GM18526 (cell line): ENCODE data around the gene SLC66A1.

ENCODE experiments used
- POLR2A ChIP-seq: IDR thresholded peaks from 3 replicates; pipeline ENCODE4 v1.6.1; 2011; ENCODE audit not compliant: insufficient read length; ENCODE audit errors: extremely low read depth

The SLC66A1 gene

GRCh38 chr1:19333587-19334354 lies 21.6 kb downstream of the SLC66A1 start:
- TF ChIP-seq POLR2A = no peak

DNA sequence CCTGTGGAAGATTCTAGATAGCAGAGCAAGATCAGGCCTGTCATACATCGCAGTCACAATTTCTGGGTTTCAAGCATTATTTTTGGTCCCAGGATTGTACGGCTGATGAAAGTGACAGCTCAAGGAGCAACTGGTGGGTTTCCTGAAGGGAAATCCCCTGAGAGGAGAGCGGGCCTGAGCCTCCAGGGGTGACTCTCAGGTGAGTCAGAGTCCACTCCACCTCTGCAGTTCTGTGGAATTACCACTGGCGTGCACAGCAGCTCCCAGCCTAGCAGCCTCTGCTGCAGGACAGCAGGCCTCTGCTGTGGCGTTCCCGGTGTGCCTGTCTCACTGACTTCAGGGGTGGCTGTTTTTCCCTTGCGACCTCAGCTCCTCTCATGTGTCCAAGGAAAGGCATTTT lies 24.4 kb downstream of the SLC66A1 start:
- no peak for TF ChIP-seq POLR2A

DNA sequence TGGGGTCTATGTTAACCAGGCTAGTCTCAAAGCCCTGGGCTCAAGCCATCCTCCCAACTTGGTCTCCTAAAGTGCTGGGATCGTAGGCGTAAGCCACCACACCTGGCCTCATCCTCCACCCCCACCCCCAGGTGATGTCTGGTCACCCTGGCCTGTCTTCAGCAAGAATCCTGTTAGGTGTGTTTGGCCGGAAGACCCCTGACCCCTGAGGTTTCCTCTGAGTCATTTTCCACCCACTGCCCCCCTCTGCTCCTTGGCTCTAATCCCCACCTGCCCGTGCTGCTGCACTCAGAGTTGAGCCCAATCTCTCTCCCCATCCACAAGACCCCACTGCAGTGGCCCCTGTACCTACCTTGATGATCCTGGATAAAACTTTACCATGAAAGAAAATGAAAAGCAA lies 25.2 kb downstream of the SLC66A1 start:
- no peak for TF ChIP-seq POLR2A

DNA sequence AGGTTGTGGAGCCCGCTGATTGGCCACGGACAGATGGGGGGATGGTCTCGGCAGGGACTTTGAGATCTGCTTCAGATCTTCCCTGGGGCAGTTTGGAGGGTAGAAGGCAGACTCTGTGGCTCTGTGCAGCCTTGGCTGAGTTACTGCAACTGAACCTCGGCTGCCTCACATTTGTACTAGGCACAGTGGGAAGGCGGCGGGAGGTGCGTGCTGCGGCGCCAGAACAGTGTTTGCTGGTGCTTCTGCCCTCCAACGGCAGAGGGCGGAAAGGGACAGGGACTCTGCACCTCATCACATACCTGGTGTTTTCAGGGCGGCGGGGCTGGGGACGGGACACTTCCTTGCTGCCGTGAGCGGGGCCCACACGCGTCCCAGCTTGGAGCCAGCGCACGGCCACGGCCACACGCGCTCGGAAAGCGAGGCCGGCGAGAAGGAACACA lies 26.2 kb downstream of the SLC66A1 start:
- TF ChIP-seq POLR2A = no peak

DNA sequence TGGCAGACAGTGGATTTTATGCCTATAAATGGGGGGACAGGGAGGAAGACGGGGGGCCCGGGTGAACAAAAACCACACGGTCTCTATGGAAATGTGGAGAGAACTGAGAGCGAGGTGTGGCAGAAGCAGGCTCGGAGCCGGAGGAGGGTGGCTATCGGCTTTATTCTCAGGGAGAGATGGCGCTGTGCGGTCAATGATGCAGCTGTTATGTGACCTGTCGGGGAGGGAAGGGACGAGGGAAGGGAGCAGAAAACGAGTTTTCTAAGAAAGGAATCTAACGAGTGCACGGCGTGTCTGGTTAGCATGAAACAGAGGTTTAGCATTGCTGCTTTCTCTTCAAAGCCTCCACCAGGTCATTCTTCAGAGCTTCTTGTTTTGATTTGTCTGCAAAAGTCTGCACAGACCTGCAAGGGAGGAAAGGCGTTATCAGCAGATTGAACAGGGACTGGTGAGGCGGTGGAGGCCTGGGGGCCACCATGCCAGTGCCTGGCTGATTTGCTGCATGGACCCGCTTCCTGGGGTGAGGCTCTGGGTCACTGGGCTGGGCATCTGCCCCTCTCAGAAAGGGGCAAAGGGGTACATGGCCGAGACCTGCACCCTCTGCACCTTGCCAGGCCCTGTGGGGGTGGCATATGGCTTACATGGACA lies 27.2 kb downstream of the SLC66A1 start:
- no peak for TF ChIP-seq POLR2A

DNA sequence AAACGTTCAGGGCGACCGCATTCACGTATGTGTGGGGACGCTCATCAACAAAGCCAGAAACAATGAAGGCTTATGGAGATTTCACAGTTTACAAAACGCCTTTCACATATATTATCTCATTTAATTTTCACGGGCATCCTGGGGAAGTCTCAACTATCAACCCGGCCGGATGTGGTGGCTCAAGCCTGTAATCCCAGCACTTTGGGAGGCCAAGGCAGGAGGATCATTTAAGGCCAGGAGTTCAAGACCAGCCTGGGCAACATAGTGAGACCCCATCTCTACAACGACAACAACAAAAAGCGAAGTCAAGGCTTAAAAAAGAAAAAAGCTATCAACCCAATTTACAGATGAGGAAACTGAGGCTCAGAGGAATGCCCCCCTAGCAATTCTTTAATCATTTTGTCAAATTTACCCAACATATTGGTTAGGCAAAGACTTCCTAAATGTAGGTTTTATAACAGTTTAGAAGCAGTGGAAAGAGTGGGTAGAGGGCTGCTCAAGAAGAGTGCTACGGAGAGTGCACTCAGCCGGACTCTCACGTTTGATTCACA lies 28.3 kb downstream of the SLC66A1 start:
- no peak for TF ChIP-seq POLR2A

- TF ChIP-seq POLR2A = no peak
These were observed 29.3 kb downstream of the SLC66A1 start for GRCh38 chr1:19341201-19342061.

DNA sequence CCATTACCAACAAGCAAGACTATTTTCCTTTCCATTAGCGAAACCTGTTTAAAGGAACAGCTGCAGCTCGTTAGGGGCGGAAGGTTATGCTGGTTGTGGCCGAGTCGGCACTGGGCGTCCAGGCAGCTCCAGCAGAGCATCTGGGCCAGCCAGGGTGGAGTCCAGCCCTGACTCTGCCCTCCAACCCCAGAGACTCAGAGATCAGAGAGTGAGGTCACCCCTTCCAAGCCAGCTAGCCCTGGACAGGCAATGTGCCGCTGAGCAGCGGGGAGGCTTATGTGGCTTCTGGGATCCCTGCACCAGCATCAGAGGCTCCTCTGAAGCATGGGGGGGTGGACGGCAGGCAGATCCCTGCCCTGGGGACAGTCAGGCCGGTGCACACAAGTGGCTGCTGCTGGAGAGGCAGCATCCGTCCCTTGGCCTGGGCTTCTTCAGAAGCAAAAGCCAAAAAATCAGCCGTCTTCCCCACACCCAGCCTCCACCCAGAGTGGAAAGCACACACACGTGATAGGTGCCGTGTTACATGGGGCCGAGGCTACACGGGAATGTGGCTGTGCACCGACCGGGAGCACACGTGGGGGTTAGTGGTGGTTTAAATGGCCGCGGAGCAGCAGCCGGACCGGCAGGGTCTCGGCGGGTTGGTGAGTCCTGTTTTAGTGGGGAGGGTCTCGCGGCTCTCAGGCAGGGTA lies 30.1 kb downstream of the SLC66A1 start:
- TF ChIP-seq POLR2A = no peak

GRCh38 chr1:19342894-19343616 lies 30.9 kb downstream of the SLC66A1 start:
- no peak for TF ChIP-seq POLR2A

DNA sequence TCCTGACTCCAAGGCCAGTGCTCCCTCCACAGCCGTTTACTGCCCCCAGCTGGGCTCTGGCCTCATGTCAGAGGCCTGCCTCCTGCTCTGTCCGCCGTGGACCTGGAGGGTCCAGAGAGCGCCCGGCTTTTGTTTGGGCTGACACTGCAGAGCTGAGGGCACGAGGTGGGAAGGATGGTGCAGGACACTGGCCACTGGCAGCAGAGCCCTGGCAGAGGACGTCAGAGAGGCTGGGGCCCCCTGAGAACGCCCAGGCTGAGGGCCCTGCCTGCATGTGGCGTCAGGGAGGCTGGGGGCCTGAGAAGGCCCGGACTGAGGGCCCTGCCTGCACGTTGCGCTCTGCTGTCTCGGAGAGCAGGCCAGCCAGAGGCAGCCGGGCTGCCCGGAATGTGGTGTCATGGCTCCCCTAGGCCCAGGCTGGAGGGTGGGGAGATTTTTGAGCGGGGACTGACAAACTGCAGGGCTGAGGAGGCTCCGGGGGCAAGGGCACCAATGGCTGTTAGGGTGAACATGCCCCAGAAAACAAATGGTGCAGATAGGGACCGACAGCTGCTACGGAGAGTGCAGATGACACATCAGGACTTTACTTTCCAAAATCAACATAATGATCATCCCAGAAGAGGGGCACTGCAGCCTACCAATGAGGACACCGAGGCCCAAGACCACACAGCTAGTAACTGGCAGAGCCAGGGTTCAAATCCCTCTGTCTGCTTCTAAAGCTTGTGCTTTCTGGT lies 31.7 kb downstream of the SLC66A1 start:
- no peak for TF ChIP-seq POLR2A

DNA sequence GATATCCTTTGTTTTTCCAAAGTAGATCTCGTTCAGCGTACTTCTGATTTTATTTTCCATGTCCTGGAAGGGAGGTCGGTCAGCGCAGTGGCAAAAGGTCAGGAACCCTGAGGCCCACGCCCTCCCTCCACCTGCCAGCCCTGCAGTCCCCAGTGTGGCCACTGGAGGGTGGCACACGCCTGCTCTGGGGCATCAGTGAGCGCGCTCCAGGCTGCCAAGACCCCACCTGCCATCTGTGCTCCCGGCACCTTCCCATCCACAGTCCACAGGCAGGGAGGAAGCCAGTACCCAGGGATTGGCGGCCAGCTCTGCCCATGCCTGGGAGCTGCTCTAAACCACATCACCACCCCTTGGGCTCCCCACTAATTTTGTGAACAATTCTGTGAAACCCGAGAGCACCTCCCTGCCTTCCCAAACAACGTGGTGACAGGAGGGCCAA lies 32.3 kb downstream of the SLC66A1 start:
- no peak for TF ChIP-seq POLR2A

GRCh38 chr1:19344831-19345230 lies 32.7 kb downstream of the SLC66A1 start:
- no peak for TF ChIP-seq POLR2A

GRCh38 chr1:19345391-19345790 lies 33.3 kb downstream of the SLC66A1 start:
- no peak for TF ChIP-seq POLR2A
